HG03064 (cell line): ENCODE measurements around the gene RASGRF1.

ENCODE experiments used
- ATAC-seq: cut with Tn5 transposase; IDR thresholded peaks from one replicate; pipeline ENCODE4 v1.9.1; 2021; ENCODE audit warnings: low read depth; ENCODE audit not compliant: unreplicated experiment

RASGRF1 gene

DNA sequence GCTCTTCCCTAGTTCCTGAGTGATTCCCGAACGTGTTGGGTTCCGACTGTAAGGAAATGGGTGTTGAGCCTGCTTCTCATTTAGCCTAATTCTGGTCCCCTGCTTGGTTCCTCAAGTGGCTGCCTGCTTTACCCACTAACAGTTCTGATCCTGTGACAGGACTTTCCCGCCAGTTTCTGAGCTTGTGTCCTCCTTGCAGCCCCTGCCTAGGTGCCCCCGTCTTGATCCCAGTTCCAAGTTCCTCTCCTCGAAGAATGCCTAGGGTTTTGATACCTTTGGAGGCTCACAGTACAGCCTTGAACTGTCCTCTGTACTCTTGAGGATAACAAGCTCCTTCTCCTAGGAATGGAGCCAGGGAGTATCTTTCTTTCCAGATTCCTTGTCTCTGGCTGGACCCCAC is 12.0 kb upstream of the RASGRF1 start:
- ATAC-seq = no peak

DNA sequence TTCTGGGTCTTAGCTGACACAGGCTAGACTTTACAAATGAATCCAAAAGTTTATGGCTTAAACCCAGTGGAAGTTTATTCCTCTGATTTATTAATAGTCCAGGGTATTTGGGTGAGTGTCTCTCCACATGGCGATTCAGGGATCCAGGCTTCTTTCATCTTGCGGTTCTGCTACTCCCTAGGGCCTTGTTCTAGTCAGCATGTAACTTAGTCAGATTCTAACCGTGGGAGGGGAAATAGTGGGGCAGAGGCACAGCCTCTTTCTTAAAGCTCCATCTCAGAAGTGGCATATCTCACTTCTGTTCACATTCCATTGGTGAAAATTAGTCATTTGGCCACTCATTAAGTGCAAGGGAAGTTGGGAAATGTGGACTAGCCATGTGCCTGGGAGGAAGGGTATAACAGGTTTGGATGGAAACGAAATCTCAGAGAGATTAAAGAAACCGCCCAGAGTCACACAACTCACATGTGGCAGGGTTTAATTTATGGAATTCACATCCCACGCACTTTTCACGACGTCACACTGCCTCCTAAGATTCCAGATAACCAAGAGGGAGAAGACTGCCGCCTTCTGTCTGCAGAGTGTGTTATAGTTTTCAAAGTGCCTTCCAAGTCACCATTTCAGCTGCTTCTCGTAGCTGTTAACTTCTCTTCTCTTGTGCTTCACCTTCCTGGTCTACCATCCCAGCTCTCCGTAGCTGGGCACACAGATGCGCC is 11.4 kb upstream of the RASGRF1 start:
- ATAC-seq = no peak

GRCh38 chr15:79099692-79100091 is 9.1 kb upstream of the RASGRF1 start:
- ATAC-seq = no peak

- no peak for ATAC-seq
Measured at GRCh38 chr15:79094611-79095021, 4.0 kb upstream of the RASGRF1 start.

DNA sequence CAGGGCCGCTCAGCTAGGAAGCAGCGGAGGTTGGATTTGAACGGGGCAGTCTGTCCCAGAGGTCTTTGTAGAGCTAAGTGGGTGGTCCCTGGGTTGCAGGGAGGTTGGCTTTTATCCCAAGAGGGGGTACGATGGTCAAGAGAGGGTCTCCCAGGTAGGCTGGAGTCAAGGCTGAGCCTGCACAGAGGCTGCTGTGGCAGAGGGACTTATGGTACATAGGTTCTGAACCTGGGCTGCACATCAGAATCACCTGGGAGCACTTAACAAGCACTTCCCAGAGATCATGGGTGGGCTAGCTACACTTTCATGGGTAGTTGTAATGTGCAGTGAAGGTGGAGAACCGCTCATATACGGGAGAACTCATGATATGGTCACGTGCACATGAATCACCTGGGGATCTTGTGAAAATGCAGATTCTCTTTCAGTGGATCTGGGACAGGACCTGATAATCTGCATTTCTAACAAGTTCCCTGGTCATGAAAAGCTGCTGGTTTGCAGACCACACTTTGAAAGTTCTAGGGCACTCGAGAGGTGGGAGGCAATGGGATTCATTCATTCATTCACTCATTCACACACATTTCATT is 2.9 kb upstream of the RASGRF1 start:
- no peak for ATAC-seq

DNA sequence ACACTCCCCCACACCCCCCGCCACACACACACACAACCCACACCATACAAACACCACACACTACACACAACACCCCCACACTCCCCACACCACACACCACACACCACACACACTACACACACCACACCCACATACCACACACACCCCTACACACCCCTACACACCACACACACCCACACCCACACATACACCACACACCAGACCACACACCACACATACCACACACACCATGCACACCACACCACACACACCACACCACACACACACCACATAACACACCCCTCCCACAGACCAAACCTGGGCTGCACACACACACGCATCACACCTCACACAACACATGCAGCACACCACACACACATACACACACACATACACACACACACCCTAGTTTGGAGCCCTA is 1.8 kb upstream of the RASGRF1 start:
- no peak for ATAC-seq

- no peak for ATAC-seq
Measured at GRCh38 chr15:79091204-79091867, 756 bp upstream of the RASGRF1 start.

- ATAC-seq = no peak
Measured at GRCh38 chr15:79089890-79090486, 592 bp downstream of the RASGRF1 start.

DNA sequence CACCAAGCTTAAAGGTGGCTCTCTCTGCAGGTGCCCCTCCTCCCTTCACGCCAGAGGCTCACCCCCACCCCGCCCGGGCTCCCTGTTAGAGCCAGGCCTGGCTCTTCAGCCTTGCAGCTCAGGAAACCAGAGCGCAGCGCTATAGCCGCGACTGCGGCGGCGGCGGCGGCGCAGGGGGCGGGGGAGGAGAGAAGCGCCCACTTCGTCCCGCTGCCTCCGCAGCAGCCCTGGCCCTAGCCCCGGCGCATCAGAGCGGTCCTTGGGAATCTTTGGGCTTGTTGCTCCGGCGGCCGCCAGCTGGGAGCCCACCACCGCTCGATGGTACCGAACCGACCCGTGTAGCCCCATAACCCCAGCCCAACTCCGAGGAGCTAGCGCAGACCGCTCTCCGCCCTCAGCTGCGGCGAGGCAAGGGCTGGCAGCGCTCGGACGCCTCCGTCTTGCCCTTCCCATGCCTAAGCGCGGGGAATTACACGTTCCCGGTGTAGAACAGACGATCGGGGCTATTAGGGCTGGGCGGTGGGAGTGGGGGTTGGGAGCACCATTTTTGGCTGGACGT is 1.2 kb downstream of the RASGRF1 start:
- no peak for ATAC-seq

- ATAC-seq = no peak
Measured at GRCh38 chr15:79088426-79089205, 2.0 kb downstream of the RASGRF1 start.

GRCh38 chr15:79086814-79087213 is 3.8 kb downstream of the RASGRF1 start:
- ATAC-seq = no peak

DNA sequence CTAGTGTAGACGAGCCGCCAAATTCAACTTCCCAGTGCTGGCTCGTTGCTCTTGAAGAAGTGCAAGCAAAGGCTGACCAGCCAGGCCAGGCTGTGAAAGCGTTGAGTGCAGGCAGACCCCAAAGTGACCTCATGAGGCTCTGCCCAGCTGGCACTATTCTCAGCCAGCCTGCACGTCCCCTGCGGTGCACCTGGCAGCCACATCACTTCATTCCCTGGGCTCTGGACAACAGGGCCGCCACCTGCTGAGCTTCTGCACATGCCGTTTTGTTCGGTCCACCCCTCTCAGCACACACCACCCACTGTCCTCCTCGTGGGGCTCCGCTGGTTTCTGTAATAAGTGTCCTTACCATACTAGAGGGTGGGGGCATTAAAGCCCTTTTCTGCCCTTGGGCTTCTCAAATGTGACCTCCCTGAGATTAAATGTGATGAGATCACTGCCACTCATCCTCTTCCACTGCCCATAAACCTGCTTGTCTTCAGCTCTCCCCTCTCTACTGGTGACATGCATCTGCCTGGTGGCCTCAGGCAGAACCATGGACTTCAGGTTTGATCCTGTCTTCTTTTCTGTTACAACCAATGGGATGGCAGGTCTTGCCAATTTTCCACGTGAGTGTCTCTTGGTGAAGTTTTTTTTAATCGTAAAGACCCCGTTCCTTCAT is 6.1 kb downstream of the RASGRF1 start:
- no peak for ATAC-seq

DNA sequence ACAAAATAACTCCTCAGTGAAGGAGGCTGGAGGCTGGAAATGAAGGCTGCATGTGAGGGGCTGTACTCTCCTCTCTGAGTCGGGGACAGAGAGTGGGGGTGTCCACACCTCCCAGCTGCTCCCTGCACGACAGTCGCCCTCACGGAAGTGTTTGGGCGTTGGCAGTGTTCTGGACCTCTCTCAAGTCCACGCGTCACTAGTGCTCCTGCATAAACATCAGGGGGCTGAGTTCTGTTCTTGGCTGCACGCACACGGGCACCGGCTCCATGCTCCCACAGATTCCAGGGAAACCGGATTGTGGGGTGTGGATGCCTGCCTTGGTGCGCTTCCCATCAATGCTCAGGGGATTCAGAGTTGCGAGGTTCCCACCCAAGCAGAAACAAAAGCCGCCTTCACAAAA is 7.4 kb downstream of the RASGRF1 start:
- ATAC-seq = no peak

DNA sequence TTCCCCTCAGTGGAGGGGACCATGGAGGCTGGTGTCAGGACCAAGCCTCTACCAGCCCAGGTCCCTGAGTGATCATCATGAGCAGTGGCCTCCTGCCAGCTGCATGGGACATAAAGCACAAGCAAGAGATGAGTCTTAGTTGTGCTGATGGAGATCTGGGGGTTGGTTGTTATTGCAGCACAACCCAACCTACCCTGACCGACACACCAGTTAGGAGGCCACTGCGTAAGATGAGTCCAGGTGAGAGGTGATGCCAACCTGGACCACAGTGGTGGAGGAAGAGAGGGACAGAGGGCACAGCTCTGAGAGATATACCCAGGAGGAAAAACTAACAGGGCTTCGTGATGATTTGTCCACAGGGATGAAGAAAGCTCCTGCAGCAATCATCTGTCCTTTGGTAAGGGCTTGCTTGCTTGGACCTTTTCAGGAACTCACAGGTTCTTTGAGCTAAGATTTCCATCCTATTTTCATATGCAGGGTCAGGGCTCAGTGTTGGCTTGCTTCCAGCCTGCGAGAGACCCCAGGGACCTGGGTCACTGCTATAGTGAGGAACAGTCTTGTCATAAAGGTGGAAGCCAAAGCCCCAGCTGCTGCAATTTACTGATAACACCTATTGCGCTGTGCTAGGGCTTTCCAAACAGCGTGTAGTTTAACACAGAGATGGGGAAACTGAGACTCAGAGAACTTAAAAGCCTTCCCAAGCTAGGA is 8.1 kb downstream of the RASGRF1 start:
- no peak for ATAC-seq

- ATAC-seq = no peak
Measured at GRCh38 chr15:79078763-79079410, 11.7 kb downstream of the RASGRF1 start.

- ATAC-seq = no peak
Measured at GRCh38 chr15:79078003-79078402, 12.6 kb downstream of the RASGRF1 start.

DNA sequence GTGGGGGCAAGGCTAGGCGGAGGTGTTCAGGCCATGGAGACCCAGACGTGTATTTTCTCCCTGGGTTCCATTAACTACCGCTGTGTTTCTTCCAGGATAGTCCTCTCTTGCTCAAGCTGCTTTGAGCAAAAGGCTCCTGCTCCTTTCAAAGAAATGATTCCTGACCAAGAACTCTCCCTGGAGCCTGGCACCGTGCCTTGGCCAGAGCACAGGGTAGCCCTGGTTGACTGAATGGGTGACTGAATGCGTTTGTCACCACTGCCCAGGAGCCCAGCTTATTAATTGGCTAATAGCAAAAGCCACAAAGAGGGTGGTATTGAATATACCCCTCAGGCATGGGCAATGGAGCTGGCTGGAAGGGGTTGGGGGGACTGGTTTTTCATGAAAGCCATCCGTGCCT is 13.9 kb downstream of the RASGRF1 start:
- no peak for ATAC-seq

DNA sequence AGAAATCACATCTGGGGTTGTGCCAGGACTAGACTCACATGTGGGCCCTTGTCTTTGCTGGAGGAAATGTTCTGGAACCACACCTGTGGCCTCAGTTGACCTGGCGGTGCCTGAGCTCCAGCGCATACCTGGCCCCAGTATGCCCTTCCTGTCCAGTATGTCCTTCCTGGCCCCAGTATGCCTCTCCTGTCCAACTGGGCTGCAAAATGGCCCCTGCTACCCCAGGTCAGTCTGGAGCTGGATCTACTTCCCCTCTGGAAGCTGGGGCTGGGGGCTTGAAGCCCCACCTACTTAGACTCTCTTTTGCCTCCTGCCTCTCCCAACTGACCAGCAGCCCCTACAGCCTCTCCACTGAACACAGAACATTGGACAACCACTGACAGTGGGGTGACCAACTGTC is 15.3 kb downstream of the RASGRF1 start:
- no peak for ATAC-seq

- ATAC-seq = no peak
Measured at GRCh38 chr15:79073336-79073735, 17.2 kb downstream of the RASGRF1 start.
